Measurements from ENCODE around the gene SLC7A7. TPM values are rescaled to one million over a fixed set of nuclear protein-coding genes. Genes with fewer than 3 reads are reported as not detected.
"Not testable (repeated sequence)": the region's sequence is repeated elsewhere in the genome, so short reads cannot be mapped to it uniquely, and the experiment has no call there.

SLC7A7 gene
- 7.6 TPM for total RNA-seq

DNA sequence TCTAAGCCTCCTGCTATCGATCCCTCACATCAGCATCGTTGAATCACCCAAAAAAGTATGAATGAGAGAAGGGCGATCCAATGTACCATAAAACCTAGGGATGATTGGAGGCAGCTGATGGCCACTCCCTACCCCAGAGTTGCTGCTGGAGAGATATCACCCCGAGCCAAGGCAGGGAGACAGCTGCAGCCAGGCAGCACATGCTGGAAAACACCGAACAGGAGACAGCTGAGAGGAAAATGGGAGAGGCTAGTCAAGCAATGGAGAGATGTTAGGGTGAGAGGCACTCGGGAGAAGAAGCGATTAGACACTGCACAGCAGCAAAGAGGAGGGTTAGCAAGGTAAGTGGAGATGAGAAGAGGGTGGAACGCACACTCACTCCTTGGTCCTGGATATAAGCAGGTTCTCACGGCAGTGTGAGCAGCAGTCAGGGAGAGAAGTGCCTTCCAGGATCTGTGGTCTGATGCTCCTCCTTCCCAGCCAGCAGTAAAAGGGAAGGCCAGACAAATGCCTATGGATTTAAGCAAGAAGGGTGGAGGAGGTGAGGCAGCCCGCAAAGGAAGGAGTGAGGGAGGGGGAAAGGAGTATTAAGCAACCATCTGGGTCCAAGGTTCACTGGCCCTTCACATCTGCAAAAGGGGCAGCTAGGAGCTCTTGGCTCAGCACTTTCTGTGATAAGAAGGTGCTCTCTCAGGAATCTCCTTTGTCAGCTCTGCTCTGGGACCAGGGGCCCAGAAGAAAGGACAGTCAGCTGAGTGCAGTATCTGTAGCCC, at the start of gene SLC7A7:
Gene SLC7A7 (minus strand): TSS at position 495 of the 773 bp plus-strand sequence. CDS start 2,037 bp downstream, outside the sequence.
- Histone ChIP-seq H3K9me3 (no peaks in the 10 kb centered on the region), H3K36me3 (no peaks in the 10 kb centered on the region), H3K27ac (peak within 1 kb of the TSS; percentile 48 to 88), H3K4me1 (peaks cover 6 to 31% of the 10 kb centered on the region in 2 donors), H3K4me3 (peak within 1 kb of the TSS in 1 of 2 donors; percentile 1), H3K27me3 (no peaks in the 10 kb centered on the region)
- TF ChIP-seq, protein P1, sequence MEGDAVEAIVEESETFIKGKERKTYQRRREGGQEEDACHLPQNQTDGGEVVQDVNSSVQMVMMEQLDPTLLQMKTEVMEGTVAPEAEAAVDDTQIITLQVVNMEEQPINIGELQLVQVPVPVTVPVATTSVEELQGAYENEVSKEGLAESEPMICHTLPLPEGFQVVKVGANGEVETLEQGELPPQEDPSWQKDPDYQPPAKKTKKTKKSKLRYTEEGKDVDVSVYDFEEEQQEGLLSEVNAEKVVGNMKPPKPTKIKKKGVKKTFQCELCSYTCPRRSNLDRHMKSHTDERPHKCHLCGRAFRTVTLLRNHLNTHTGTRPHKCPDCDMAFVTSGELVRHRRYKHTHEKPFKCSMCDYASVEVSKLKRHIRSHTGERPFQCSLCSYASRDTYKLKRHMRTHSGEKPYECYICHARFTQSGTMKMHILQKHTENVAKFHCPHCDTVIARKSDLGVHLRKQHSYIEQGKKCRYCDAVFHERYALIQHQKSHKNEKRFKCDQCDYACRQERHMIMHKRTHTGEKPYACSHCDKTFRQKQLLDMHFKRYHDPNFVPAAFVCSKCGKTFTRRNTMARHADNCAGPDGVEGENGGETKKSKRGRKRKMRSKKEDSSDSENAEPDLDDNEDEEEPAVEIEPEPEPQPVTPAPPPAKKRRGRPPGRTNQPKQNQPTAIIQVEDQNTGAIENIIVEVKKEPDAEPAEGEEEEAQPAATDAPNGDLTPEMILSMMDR (IDR thresholded peaks at IDR 0.05): no peak
- intact Hi-C loops (cut with DNase I): loop anchor here (5.0 to 10.0 kb wide), 2 partner anchors 228 to 430 kb away; partner anchors contain the start of gene DAD1
- no peak for DNase-seq (ENCODE audit: low spot score in 2 of 2)

DNA sequence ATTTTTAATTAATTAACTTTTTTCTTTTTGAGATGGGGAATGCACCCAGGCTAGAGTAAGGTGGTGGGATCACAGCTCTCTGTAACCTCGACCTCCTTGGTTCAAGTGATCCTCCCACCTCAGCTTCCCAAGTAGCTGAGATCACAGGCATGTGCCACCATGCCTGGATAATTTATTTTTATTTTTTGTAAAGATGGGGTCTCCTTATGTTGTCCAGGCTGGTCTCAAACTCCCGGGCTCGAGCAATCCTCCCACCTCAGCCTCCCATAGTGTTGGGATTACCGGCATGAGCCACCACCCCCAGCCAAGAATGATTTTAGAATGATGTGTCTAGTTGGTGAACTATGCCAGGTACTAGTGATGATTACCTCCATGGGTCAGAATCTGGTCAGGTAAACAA, 49.7 kb upstream of the SLC7A7 start:
- no peak for DNase-seq (ENCODE audit: low spot score in 2 of 2)
- peaks cover 0 to under 1% of the 10 kb centered on the region in 2 donors for H3K4me1 ChIP-seq
- H3K4me3 ChIP-seq: no peak overlapping the region
- intact Hi-C loops (cut with DNase I): no loop called here
- H3K9me3 ChIP-seq: no peaks in the 10 kb centered on the region
- no peak overlapping the region for H3K27ac ChIP-seq
- TF ChIP-seq, protein P1 (IDR thresholded peaks at IDR 0.05): no peak
- no peaks in the 10 kb centered on the region for H3K27me3 ChIP-seq
- no peaks in the 10 kb centered on the region for H3K36me3 ChIP-seq

DNA sequence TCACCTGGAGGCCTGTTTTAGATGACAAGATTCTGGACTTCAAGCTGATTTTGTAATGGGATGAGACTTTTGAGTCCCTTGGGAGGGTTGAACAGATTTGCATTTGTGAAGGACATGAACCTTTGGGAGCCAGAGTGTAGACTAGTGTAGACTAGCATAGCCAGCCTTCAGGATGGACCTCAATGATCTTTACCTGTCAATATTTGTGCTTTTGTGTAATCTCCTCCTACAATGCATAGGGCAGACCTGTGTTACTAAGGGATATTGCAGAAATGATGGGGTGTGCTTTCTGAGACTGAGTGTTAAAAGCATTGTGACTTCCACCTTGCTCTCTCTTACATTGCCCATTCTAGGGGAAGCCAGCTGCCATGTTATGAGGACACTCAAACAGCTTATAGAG, 46.4 kb upstream of the SLC7A7 start:
- TF ChIP-seq, protein P1 (IDR thresholded peaks at IDR 0.05): no peak
- Histone ChIP-seq H3K4me1 (no peaks in the 10 kb centered on the region), H3K4me3 (no peak overlapping the region), H3K27me3 (no peaks in the 10 kb centered on the region), H3K36me3 (no peaks in the 10 kb centered on the region), H3K27ac (no peak overlapping the region), H3K9me3 (no peaks in the 10 kb centered on the region)
- DNase-seq (ENCODE audit: low spot score in 2 of 2): no peak
- intact Hi-C loops (cut with DNase I): no loop called here

DNA sequence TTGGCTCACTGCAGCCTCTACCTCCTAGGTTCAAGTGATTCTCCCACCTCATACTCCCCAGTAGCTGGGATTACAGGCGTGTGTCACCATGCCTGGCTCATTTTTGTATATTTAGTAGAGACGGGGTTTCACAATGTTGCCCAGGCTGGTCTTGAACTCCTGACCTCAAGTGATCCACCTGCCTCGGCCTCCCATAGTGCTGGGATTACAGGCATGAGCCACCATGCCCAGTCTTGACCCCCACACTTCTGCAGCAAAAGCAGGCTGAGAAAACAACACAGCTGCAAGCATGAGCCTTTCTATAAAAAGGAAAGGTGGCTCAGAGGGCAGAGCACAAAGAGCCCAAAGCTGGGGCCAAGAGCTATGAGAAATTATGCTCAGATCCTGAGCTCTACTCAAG, 45.1 kb upstream of the SLC7A7 start:
- H3K4me1 ChIP-seq; DNase-seq (ENCODE audit: low spot score in 2 of 2); H3K36me3 ChIP-seq; H3K9me3 ChIP-seq; H3K27ac ChIP-seq; intact Hi-C loops (cut with DNase I); H3K4me3 ChIP-seq; H3K27me3 ChIP-seq: not testable (repeated sequence)

DNA sequence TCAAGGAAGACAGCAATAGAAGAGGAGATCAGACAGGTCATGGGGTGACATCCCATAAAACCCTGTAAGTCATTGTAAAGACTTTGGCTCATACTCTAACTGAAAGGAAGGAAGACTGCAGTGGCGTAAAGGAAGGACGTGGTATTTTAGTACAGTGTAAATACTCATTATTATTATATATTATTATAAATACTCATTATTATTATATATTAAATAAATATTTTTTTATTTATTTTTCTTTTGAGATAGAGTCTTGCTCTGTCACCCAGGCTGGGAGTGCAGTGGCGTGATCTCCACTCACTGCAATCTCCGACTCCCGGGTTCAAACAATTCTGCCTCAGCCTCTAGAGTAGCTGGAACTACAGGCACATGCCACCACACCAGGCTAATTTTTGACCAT, 41.2 kb upstream of the SLC7A7 start:
- TF ChIP-seq, protein P1 (IDR thresholded peaks at IDR 0.05): no peak
- H3K4me1 ChIP-seq: peaks cover 11 to 12% of the 10 kb centered on the region in 2 donors
- no peak for DNase-seq (ENCODE audit: low spot score in 2 of 2)
- no peak overlapping the region for H3K4me3 ChIP-seq
- no peaks in the 10 kb centered on the region for H3K9me3 ChIP-seq
- no peaks in the 10 kb centered on the region for H3K27me3 ChIP-seq
- intact Hi-C loops (cut with DNase I): loop anchor here (10.0 kb wide), 1 partner anchor 92 kb away; the partner anchor contains the start of gene OXA1L
- no peak overlapping the region for H3K27ac ChIP-seq
- H3K36me3 ChIP-seq: no peaks in the 10 kb centered on the region

DNA sequence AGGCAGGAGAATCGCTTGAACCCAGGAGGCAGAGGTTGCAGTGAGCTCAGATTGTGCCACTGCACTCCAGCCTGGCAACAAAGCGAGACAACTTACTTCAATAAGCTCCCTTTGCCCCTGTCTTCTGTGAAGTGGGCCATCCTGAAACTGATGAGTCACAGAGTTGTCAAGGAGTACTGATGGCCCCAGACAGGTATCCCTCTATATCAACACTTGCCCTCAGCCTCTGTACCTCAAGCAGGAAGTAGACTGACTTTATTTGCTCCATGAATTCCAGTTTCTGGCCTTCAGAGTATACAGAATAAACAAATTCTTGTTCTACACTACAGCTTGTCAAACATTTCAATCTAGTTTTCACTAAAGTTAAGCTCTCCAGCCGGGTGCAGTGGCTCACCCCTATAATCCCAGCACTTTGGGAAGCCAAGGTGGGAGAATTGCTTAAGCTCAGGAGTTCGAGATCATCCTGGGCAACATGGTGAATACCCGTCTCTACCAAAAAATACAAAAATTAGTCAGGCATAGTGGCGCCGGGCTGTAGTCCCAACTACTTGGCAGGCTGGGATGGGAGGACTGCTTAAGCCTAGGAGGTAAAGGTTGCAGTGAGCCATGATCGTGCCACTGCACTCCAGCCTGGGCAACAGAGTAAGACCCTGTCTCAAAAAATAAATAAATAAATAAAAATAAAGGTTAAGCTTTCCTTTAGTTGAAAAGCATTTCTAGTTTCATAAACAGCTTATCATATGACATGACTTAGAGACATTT, 39.9 kb upstream of the SLC7A7 start:
- no peak overlapping the region for H3K4me3 ChIP-seq
- peaks cover 22 to 23% of the 10 kb centered on the region in 2 donors for H3K4me1 ChIP-seq
- no peaks in the 10 kb centered on the region for H3K27me3 ChIP-seq
- no peaks in the 10 kb centered on the region for H3K9me3 ChIP-seq
- intact Hi-C loops (cut with DNase I): loop anchor here (10.0 kb wide), 1 partner anchor 90 kb away; the partner anchor contains the start of gene OXA1L
- H3K36me3 ChIP-seq: no peaks in the 10 kb centered on the region
- no peak overlapping the region for H3K27ac ChIP-seq
- TF ChIP-seq, protein P1 (IDR thresholded peaks at IDR 0.05): no peak
- no peak for DNase-seq (ENCODE audit: low spot score in 2 of 2)

DNA sequence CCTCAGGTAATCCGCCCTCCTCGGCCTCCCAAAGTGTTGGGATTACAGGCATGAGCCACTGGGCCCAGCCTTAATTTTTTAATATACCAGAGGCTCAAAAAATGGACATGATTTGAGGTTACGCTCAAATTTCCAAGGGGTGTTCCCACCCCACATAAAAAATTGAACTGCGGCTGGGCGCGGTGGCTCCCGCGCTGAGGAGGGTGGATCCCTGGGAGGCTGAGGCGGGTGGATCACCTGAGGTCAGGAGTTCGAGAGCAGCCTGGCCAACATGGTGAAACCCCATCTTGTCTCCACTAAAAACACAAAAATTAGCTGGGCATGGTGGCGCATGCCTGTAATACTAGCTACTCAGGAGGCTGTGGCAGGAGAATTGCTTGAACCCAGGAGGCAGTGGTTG, 39.1 kb upstream of the SLC7A7 start:
- H3K27me3 ChIP-seq; DNase-seq (ENCODE audit: low spot score in 2 of 2); H3K9me3 ChIP-seq; H3K4me3 ChIP-seq; H3K36me3 ChIP-seq; H3K27ac ChIP-seq: not testable (repeated sequence)
- intact Hi-C loops (cut with DNase I): loop anchor here (10.0 kb wide), 1 partner anchor 89 kb away; the partner anchor contains the start of gene OXA1L
- H3K4me1 ChIP-seq: peaks cover 30 to 31% of the 10 kb centered on the region in 2 donors

All from ascending aorta (tissue), 2 donors.